AG10803 (cell line): Measurements from ENCODE around the gene MVD.
"Not testable (repeated sequence)": the region's sequence is repeated elsewhere in the genome, so short reads cannot be mapped to it uniquely, and the experiment has no call there.

Experiments
- DNase-seq: peaks from one replicate; pipeline ENCODE4 v3.0.0; 2010; ENCODE audit warnings: low read depth
- H3K4me3 ChIP-seq: 2 replicates; pipeline ENCODE4 v1.5.1; 2011; ENCODE audit warnings: mild to moderate bottlenecking, low read length, control low read depth
- TF ChIP-seq, protein P1 (sequence below): conservative IDR thresholded peaks from 2 replicates; pipeline ENCODE4 v1.5.1; 2011; ENCODE audit warnings: mild to moderate bottlenecking, low read length, control low read depth, inconsistent platforms

Gene MVD

DNA sequence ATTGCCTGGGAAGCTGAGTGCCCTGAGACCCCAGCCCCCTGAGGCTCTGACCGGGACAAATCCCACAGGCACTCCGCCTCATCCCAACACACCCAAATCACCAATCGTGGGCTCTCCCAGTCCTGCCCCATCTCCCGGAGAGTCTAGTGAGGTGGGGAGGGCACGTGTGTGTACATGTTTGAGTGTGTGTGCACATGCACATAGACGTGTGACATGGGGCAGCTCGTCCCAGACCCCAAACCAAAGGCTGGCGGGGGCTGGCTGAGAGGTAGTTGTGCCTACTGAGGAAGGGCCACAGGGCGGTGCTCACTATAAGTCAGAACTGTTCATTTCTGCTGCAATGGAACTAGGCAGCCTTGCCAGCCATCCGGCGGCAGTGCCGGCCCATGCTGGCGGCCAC is 14.8 kb upstream of the MVD start:
- no peak for DNase-seq
- TF ChIP-seq, protein P1, sequence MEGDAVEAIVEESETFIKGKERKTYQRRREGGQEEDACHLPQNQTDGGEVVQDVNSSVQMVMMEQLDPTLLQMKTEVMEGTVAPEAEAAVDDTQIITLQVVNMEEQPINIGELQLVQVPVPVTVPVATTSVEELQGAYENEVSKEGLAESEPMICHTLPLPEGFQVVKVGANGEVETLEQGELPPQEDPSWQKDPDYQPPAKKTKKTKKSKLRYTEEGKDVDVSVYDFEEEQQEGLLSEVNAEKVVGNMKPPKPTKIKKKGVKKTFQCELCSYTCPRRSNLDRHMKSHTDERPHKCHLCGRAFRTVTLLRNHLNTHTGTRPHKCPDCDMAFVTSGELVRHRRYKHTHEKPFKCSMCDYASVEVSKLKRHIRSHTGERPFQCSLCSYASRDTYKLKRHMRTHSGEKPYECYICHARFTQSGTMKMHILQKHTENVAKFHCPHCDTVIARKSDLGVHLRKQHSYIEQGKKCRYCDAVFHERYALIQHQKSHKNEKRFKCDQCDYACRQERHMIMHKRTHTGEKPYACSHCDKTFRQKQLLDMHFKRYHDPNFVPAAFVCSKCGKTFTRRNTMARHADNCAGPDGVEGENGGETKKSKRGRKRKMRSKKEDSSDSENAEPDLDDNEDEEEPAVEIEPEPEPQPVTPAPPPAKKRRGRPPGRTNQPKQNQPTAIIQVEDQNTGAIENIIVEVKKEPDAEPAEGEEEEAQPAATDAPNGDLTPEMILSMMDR: no peak
- H3K4me3 ChIP-seq: no peak overlapping the region

DNA sequence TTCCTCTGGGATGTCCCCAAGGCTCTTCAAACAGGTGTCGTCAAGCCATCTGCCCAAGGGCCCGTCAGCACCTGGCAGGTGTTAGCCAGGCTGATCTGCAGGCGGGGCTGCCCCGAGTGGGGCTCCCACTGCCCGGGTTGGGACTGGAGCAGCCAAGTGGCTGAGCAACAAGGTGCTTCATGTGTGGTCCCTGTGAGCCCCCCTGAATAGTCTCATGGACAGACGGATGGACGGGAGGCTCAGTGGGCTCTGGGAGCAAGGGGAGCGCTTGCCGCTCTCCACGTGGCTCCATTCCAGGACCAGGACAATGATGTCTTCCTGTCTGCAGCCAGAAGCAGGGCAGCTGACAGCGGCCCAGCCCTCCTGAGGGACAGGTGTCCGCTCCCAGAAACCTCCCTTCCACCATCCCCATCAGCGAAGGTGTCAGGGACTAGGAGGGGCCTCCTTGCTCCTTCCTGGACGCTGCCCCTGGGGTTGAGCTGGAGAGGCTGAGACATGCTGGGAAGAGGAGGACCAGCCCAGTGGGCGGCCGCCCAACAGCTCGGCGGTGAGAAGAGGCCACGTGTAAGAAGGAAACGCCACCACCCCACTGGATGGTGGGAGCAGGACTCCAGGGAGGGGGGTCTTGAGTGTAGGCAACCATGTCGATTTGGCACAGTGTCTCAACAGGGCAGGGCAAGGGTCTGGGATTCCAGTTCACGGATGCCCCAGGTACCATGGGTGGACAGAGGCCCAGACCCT is 13.8 kb upstream of the MVD start:
- TF ChIP-seq, protein P1: no peak
- DNase-seq: no peak
- no peak overlapping the region for H3K4me3 ChIP-seq

DNA sequence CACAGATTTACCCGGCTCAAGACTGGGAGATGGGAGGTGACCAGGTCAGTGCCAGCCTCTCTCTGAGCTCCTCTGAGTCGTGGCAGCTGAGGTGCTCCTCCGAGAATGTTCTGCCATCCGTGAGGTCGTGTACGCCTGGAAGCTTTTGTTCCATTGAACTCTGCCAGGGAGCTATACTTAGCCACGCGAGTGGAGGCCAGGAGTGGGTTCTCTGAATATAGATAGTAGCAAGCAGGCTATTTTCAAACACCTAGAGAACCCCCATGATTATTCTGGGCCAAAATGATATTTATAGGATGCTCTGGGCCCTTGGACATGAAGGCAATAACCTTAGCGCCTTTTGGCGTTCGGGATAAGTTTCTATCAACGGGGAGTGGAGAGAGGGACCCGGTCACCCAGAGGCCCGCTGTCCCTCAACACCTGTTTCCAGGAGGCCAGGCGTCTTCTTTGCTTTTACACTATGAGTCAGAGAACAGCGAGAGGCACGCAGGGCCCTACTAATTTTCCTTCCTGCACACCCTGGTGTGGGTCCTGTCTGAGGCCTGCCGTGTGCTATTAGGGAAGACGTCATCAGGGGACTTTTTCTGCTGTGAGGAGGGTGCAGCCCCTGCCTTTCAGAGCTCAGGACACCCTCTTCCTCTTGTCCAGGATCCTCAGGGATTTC is 11.0 kb upstream of the MVD start:
- no peak for DNase-seq
- TF ChIP-seq, protein P1: no peak
- H3K4me3 ChIP-seq: no peak overlapping the region

DNA sequence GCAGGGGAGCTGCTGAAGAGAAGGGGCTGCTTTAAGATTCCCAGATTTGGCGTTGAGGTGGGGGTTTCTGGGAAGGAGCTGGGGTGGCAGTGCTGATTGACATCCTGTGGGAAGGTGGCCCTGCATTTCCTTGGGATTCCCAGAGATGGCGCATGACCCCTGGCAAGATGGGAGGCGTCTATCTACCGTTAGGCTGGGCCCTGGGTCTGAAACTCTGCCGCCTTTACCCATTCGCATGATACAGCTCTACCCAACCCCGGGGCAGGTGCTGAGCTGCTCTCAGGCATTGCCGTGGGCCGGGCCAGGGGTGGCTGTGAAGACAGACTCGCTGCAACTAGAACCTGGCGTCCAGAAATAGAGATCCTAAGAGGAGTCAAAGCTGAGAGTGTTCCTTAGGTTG is 9.9 kb upstream of the MVD start:
- DNase-seq: no peak
- H3K4me3 ChIP-seq: no peak overlapping the region
- TF ChIP-seq, protein P1: no peak

DNA sequence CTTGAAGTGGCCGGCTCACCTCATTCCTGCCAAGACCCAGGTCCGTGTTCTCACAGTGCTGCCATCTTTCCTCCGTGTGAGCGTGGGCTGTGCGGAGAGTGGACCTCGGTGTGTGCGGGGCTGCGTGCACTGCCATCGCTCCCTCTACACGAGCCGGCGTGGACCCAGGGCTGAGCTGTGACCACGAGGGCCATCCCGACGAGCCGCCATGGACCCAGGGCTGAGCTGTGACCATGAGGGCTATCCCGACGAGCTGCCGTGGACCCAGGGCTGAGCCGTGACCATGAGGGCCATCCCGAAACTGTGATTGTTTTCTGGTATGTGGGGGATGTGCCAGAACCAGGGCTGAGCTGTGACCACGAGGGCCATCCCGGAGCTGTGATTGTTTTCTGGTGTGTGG is 8.9 kb upstream of the MVD start:
- TF ChIP-seq, protein P1: no peak
- no peak for DNase-seq

DNA sequence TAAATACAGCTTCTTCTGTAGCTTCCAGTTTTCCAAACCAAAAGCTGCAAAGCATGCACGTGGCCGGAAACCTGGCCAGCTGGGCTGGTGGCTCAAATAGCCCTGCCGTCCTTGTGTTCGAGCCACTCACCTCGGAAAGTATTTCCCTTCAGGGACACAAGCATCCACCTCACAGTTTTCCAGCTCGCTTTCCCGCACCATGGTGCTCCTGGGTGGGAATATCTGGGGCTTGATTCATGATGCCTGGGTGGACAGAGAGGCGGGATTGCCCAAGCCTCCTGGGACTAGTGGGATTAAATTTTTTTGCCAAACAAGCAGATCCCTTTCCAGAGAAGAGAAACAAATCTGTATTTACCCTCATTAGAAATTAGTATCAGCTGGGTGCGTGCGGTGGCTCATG is 7.1 kb upstream of the MVD start:
- TF ChIP-seq, protein P1: no peak
- peak; percentile 72 for DNase-seq

More for the DNA sequence above, 8.9 kb upstream of the MVD start:
- no peak overlapping the region for H3K4me3 ChIP-seq

DNA sequence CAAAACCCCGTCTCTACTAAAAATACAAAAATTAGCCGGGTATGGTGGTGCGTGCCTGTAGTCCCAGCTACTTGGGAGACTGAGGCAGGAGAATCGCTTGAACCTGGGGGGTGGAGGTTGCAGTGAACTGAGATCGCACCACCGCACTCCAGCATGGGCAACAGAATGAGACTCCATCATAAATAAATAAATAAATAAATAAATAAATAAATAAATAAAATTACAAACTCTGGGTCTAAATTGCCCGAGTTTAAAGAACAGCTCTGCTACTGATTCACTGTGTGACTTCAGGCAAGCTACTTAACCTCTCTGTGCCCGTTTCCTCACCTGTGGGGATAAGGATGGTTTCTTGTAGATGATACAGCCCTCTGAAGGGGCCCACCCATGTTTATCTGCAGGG is 6.6 kb upstream of the MVD start:
- DNase-seq, H3K4me3 ChIP-seq: not testable (repeated sequence)

More for the DNA sequence above, 7.1 kb upstream of the MVD start:
- H3K4me3 ChIP-seq: no peak overlapping the region
